Loucy (cell line): ENCODE measurements around the gene PLEKHA5.
"Not testable (repeated sequence)": the region's sequence is repeated elsewhere in the genome, so short reads cannot be mapped to it uniquely, and the experiment has no call there.

ENCODE experiments used
- EZH2phosphoT487 ChIP-seq: fragments of 200-600 bp; IDR thresholded peaks from 2 replicates; pipeline ENCODE4 v1.6.1; 2018; ENCODE audit warnings: antibody characterized with exemption, mild to moderate bottlenecking, moderate library complexity, borderline replicate concordance
- TF ChIP-seq, protein P1 (sequence below): fragments of 200-600 bp; sonication (generic); conservative IDR thresholded peaks from 2 replicates; pipeline ENCODE4 v1.5.1; 2014; ENCODE audit warnings: mild to moderate bottlenecking, antibody characterized with exemption, low read length

DNA sequence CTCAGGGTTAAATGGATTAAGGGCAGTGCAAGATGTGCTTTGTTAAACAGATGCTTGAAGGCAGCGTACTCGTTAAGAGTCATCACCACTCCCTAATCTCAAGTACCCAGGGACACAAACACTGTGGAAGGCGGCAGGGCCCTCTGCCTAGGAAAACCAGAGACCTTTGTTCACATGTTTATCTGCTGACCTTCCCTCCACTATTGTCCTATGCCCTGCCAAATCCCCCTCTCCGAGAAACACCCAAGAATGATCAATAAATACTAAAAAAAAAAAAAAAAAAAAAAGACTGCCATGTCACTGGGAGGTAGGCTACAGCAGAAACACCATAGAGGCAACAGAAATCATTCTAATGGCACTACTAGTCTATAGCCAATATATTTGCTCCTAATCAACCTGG is 37.1 kb upstream of the PLEKHA5 start:
- TF ChIP-seq, protein P1, sequence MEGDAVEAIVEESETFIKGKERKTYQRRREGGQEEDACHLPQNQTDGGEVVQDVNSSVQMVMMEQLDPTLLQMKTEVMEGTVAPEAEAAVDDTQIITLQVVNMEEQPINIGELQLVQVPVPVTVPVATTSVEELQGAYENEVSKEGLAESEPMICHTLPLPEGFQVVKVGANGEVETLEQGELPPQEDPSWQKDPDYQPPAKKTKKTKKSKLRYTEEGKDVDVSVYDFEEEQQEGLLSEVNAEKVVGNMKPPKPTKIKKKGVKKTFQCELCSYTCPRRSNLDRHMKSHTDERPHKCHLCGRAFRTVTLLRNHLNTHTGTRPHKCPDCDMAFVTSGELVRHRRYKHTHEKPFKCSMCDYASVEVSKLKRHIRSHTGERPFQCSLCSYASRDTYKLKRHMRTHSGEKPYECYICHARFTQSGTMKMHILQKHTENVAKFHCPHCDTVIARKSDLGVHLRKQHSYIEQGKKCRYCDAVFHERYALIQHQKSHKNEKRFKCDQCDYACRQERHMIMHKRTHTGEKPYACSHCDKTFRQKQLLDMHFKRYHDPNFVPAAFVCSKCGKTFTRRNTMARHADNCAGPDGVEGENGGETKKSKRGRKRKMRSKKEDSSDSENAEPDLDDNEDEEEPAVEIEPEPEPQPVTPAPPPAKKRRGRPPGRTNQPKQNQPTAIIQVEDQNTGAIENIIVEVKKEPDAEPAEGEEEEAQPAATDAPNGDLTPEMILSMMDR: not testable (repeated sequence)
- not testable (repeated sequence) for TF ChIP-seq EZH2phosphoT487
